Natural killer cell (primary cell): ENCODE data around the gene MYH14. TPM values are rescaled to one million over a fixed set of nuclear protein-coding genes. Genes with fewer than 3 reads are reported as not detected.

Experiments
- ATAC-seq, 3 donors: fragments of 150-1000 bp in 2 of 3; fragments of 200-7000 bp in 1 of 3; cut with Tn5 transposase; 1 replicate in 1 of 3; 2 replicates in 2 of 3; pipeline ENCODE4 v1.10.0; 2021; ENCODE audit warnings: mild to moderate bottlenecking in 2 of 3, moderate library complexity in 2 of 3
- DNase-seq, 2 donors: peaks; one replicate each; pipeline versions ENCODE4 v3.0.0 to v3.0.0-alpha.2; 2013 to 2021; ENCODE audit warnings: mixed read lengths in 1 of 2
- H3K27ac ChIP-seq: one replicate; pipeline ENCODE4 v1.5.1; 2013; ENCODE audit warnings: mild to moderate bottlenecking, low read length
- H3K27me3 ChIP-seq: one replicate; pipeline ENCODE4 v1.6.1; 2013; ENCODE audit warnings: low read length; ENCODE audit not compliant: control insufficient read depth, insufficient read depth
- H3K36me3 ChIP-seq: one replicate; pipeline ENCODE4 v1.6.1; 2013; ENCODE audit warnings: low read length; ENCODE audit not compliant: control insufficient read depth, insufficient read depth
- H3K4me1 ChIP-seq: one replicate; pipeline ENCODE4 v1.6.1; 2013; ENCODE audit warnings: low read length; ENCODE audit not compliant: control insufficient read depth, insufficient read depth
- H3K4me3 ChIP-seq: one replicate; pipeline ENCODE4 v1.5.1; 2013; ENCODE audit warnings: low read length
- H3K9me3 ChIP-seq: one replicate; pipeline ENCODE4 v1.6.1; 2013; ENCODE audit warnings: low read length; ENCODE audit not compliant: control insufficient read depth, insufficient read depth
- H3K27ac Mint-ChIP-seq, 2 donors: one replicate each; pipeline ENCODE4 v1.8.0; 2022; ENCODE audit warnings: mild to moderate bottlenecking in 2 of 2, mixed read lengths in 2 of 2, moderate library complexity in 1 of 2
- H3K27me3 Mint-ChIP-seq, 2 donors: one replicate each; pipeline ENCODE4 v1.8.0; 2022; ENCODE audit warnings: low read depth in 2 of 2, mixed read lengths in 2 of 2
- H3K36me3 Mint-ChIP-seq: one replicate; pipeline ENCODE4 v1.8.0; 2022; ENCODE audit warnings: mixed read lengths
- H3K4me1 Mint-ChIP-seq, 2 donors: one replicate each; pipeline ENCODE4 v1.8.0; 2022; ENCODE audit warnings: mixed read lengths in 2 of 2
- H3K4me3 Mint-ChIP-seq: one replicate; pipeline ENCODE4 v1.8.0; 2022; ENCODE audit warnings: mild to moderate bottlenecking, moderate library complexity, mixed read lengths
- H3K9me3 Mint-ChIP-seq, 2 donors: one replicate each; pipeline ENCODE4 v1.8.0; 2022; ENCODE audit warnings: mixed read lengths in 2 of 2
- WGBS: methylation state at CpG from one replicate; pipeline ENCODE4 v1.1.7; 2013; ENCODE audit warnings: missing lambda C conversion rate; ENCODE audit not compliant: insufficient coverage; 5-methylcytosine and 5-hydroxymethylcytosine counted together
- intact Hi-C: fragments of 100-400 bp; cut with micrococcal nuclease; formaldehyde crosslinking; loops from one replicate; pipeline ENCODE4 v1.14.2; 2022
- total RNA-seq, 4 donors: library from RNA; stranded (reverse); fragments of 120-200 nt in 1 of 4; gene quantifications; one replicate each; pipeline versions ENCODE4 v1.2.3 to v1.2.4, GENCODE V29; 2013 to 2022
- TF ChIP-seq, protein P1 (sequence below): fragments of 200-600 bp; IDR thresholded peaks from one replicate; pipeline ENCODE4 v1.8.0; 2022; ENCODE audit warnings: antibody characterized with exemption

The MYH14 gene
- total RNA-seq, 3 donors from 2014 or later (not counting 1 experiment from before 2014, with no cell fraction given): not detected

- no peak for ATAC-seq
- no peak overlapping the region for H3K27ac Mint-ChIP-seq
- intact Hi-C loops: no loop called here
Measured at GRCh38 chr19:50257141-50257540, 53.7 kb downstream of the MYH14 start.

GRCh38 chr19:50258918-50259372 lies 55.5 kb downstream of the MYH14 start:
- no peak for DNase-seq
- peaks cover 0 to 5% of the 10 kb centered on the region in 2 donors for H3K9me3 Mint-ChIP-seq
- Histone ChIP-seq H3K4me1 (no peaks in the 10 kb centered on the region), H3K36me3 (no peaks in the 10 kb centered on the region), H3K9me3 (no peaks in the 10 kb centered on the region), H3K27ac (no peak overlapping the region), H3K27me3 (no peaks in the 10 kb centered on the region), H3K4me3 (no peak overlapping the region)
- TF ChIP-seq, protein P1, sequence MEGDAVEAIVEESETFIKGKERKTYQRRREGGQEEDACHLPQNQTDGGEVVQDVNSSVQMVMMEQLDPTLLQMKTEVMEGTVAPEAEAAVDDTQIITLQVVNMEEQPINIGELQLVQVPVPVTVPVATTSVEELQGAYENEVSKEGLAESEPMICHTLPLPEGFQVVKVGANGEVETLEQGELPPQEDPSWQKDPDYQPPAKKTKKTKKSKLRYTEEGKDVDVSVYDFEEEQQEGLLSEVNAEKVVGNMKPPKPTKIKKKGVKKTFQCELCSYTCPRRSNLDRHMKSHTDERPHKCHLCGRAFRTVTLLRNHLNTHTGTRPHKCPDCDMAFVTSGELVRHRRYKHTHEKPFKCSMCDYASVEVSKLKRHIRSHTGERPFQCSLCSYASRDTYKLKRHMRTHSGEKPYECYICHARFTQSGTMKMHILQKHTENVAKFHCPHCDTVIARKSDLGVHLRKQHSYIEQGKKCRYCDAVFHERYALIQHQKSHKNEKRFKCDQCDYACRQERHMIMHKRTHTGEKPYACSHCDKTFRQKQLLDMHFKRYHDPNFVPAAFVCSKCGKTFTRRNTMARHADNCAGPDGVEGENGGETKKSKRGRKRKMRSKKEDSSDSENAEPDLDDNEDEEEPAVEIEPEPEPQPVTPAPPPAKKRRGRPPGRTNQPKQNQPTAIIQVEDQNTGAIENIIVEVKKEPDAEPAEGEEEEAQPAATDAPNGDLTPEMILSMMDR: no peak
- H3K4me3 Mint-ChIP-seq: no peak overlapping the region
- H3K36me3 Mint-ChIP-seq: no peaks in the 10 kb centered on the region
- no peak overlapping the region for H3K27ac Mint-ChIP-seq
- H3K4me1 Mint-ChIP-seq: no peaks in the 10 kb centered on the region
- WGBS: 48% methylated on average over 25 of the region's 25 CpGs
- no peak for ATAC-seq
- intact Hi-C loops: no loop called here
- H3K27me3 Mint-ChIP-seq: peaks cover 0 to 6% of the 10 kb centered on the region in 2 donors

More at GRCh38 chr19:50257141-50257540, 53.7 kb downstream of the MYH14 start:
- no peaks in the 10 kb centered on the region for H3K36me3 ChIP-seq
- H3K27me3 ChIP-seq: no peaks in the 10 kb centered on the region
- H3K9me3 ChIP-seq: peaks cover 15% of the 10 kb centered on the region
- no peaks in the 10 kb centered on the region for H3K4me1 ChIP-seq
- Mint-ChIP-seq H3K9me3 (peaks cover 1 to 5% of the 10 kb centered on the region in 2 donors), H3K4me1 (no peaks in the 10 kb centered on the region), H3K27me3 (peaks cover 0 to 6% of the 10 kb centered on the region in 2 donors), H3K4me3 (no peak overlapping the region), H3K36me3 (peaks cover 6% of the 10 kb centered on the region)
- WGBS: 80% methylated on average over 10 of the region's 10 CpGs
- no peak for DNase-seq
- H3K27ac ChIP-seq: no peak overlapping the region
- TF ChIP-seq, protein P1: no peak
- H3K4me3 ChIP-seq: no peak overlapping the region

DNA sequence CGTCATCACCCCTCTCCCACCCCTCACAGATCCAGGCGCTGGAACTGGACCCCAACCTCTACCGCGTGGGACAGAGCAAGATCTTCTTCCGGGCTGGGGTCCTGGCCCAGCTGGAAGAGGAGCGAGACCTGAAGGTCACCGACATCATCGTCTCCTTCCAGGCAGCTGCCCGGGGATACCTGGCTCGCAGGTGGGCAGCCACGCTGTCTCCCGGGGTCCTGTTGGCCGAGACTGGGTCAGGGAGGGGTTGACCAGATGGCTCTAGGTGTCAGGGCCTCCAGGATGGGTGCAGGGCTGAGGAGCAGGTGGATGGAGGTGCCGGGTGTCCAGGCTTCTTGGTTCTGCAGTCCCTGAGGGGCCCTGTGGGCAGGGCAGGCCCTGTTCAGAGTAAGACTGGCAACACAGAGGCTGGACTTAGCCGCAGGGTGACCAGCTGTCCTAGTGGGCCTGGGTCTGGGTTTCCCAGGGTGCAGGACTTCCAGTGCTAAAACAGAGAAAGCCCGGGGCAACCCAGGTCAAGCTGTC lies 58.1 kb downstream of the MYH14 start:
- Histone ChIP-seq H3K27me3 (no peaks in the 10 kb centered on the region), H3K36me3 (no peaks in the 10 kb centered on the region), H3K27ac (no peak overlapping the region), H3K4me1 (no peaks in the 10 kb centered on the region), H3K9me3 (no peaks in the 10 kb centered on the region), H3K4me3 (no peak overlapping the region)
- no peaks in the 10 kb centered on the region for H3K36me3 Mint-ChIP-seq
- intact Hi-C loops: no loop called here
- H3K9me3 Mint-ChIP-seq: no peaks in the 10 kb centered on the region
- TF ChIP-seq, protein P1: no peak
- no peaks in the 10 kb centered on the region for H3K4me1 Mint-ChIP-seq
- H3K27me3 Mint-ChIP-seq: peaks cover 0 to 3% of the 10 kb centered on the region in 2 donors
- 91% methylated on average over 16 of the region's 16 CpGs for WGBS
- DNase-seq: no peak
- no peak overlapping the region for H3K4me3 Mint-ChIP-seq
- no peak overlapping the region for H3K27ac Mint-ChIP-seq
- ATAC-seq: no peak

DNA sequence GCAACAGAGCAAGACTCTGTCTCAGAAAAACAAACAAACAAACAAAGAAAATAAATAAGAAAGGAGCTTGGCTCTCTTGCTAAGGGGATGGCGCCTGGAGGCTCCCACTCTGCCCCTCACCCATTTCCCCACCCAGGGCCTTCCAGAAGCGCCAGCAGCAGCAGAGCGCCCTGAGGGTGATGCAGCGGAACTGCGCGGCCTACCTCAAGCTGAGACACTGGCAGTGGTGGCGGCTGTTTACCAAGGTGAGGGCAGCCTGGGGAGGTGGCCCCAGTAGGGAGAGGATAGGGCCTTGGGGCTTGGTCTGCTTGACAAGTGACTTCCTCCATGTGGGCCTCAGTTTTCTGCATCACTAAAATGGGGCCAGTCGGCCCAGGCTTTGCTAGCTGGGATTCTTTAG lies 59.8 kb downstream of the MYH14 start:
- H3K27ac ChIP-seq: no peak overlapping the region
- no peak overlapping the region for H3K27ac Mint-ChIP-seq
- 95% methylated on average over 8 of the region's 8 CpGs for WGBS

More for the DNA sequence above, 59.8 kb downstream of the MYH14 start:
- Histone ChIP-seq H3K4me3 (no peak overlapping the region), H3K27me3 (no peaks in the 10 kb centered on the region), H3K4me1 (no peaks in the 10 kb centered on the region), H3K36me3 (no peaks in the 10 kb centered on the region), H3K9me3 (no peaks in the 10 kb centered on the region)
- peaks cover 0 to 9% of the 10 kb centered on the region in 2 donors for H3K27me3 Mint-ChIP-seq
- TF ChIP-seq, protein P1: no peak
- no peaks in the 10 kb centered on the region for H3K9me3 Mint-ChIP-seq
- ATAC-seq: no peak
- intact Hi-C loops: no loop called here
- no peaks in the 10 kb centered on the region for H3K36me3 Mint-ChIP-seq
- H3K4me3 Mint-ChIP-seq: no peak overlapping the region
- H3K4me1 Mint-ChIP-seq: no peaks in the 10 kb centered on the region
- DNase-seq: no peak
